AG08396 (cell line): Measurements from ENCODE around the gene ZNF232.
"Not testable (repeated sequence)": the region's sequence is repeated elsewhere in the genome, so short reads cannot be mapped to it uniquely, and the experiment has no call there.

Experiments
- DNase-seq: peaks from one replicate; pipeline ENCODE4 v3.0.0; 2012; ENCODE audit warnings: low spot score, mixed read lengths

ZNF232 gene

DNA sequence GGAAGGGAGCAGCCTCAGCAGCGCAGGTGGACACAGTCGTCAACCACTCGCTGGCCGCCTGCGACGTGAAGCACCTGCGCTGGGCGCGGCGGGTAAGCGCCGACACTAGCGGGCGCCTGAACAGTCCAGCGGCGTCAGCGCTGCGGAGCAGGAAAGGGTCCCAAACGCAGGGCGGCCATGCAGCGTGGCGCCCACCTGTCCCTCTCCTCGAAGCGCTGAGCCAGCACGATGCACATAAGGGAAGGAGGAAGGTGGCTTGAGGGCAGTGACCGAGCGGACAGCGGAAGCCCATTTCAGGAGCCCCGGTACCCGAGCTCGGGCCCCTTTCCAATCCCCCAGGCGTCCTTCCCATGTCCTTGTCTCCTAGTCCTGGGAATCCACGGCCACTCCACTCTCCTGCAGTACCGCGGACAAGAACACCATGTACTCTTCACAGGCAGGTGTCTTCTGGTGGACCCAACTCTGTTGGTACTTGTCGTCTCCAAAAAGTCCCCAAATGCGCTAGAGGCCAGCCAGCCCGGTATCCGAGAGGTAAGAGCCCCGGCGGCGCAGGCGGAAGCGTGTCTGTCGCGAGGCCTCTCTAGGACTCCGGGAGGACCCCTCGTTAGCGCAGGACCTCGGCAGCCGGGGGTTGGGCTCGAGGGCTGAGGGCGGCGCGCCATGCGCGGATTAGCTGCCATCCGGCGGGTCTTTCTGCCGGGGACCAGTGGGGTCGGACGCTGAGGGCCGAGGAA, 14.4 kb downstream of the ZNF232 start:
- DNase-seq, result no peak

DNA sequence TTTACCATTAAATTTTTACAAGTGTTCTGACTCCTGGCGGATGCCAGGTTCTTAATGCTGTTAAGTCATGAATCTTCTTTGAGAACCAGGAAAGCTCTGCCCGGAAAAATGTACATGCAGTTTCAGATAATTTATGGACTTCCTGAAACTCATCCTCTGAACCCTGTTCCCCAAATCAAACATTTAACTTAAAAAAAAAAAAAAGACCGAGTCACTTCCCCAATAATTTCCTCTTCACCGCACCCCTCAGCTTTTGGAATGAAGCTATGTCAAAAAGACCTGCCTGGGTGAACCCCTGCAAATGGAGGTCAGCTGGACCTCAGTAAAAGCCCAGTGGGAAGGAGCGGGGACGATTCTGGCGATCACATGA, 15.0 kb downstream of the ZNF232 start:
- no peak for DNase-seq

DNA sequence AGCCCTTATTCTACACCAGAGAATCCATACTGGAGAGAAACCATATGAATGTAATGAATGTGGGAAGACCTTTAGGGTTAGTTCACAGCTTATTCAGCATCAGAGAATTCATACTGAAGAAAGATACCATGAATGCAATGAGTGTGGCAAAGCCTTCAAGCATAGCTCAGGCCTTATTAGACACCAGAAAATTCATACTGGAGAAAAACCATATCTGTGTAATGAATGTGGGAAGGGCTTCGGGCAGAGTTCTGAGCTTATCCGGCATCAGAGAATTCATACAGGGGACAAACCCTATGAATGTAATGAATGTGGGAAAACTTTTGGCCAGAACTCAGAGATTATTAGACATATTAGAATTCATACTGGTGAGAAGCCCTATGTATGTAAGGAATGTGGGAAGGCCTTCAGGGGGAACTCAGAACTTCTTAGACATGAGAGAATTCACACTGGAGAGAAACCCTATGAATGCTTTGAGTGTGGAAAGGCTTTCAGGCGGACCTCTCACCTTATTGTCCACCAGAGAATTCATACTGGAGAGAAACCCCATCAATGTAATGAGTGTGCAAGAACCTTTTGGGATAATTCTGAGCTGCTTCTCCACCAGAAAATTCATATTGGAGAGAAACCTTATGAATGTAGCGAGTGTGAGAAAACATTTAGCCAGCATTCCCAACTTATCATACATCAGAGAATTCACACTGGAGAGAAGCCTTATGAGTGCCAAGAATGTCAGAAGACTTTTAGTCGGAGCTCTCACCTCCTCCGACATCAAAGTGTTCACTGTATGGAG, 19.3 kb downstream of the ZNF232 start:
- no peak for DNase-seq

DNA sequence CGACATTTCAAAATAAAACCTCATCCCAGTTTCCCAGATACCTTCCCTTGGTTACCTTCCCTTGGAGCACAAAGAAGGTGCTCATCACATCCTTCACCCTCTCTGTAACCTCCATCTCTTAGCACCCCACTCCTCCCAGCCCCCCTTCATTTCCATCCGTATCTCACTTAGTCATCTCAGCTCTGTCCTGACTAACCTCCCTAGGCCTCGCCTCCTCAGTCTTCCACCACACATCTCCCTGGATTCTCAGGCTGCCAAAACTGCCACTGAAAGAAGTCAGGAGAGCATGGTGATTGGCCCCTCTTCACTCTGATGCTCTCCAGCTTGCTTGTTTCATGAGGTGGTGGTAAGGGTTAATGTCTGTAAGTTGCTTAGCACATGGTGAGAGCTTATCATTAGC, 31.1 kb downstream of the ZNF232 start:
- no peak for DNase-seq

DNA sequence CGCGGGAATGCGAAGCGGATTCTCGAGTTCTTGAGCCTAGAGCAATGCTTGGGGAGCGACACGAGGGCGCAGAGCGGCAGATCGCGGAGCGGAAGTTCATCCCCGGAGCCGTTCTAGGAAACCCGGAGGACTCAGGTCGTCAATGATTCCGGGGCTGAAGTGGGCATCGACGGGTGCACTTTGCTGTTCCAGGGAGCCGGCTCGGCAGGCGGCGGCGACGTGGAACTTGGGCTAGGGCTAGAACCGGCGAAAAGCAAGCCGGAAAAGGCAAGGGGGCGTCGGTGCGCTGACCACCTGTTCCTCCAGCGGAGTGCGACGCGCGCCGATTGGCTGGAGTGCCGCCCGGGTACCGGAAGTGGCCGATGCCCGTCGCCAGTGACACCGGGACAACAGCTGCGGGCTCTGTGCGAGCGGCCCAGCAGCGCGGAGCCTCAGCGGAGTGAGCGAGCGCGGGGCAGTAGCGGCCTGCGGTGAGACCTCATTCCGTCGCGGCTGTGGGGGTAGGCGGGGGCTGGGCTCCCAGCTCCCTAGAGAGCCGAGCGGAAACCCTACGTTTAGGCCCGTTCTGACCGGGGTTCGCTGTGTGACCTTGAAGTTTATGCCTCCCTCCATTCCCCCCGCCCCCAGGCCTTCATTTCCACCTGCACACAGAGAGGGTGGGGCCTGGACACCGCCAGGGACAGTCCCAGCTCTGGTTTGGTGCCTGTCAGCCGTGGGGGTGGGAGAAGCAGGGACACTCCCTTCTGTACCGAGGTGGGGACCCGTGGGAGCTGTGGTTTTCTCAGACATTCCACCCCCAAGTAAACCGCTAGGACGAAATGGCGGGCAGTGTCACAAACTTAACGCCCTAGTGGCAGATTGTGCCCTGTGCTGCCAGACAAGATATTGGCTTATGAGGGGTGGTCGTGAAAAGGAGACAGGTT, 33.3 kb downstream of the ZNF232 start, which contains the start of gene ZFP3:
Gene ZFP3, plus strand, starts transcription at position 362 of the 923 bp plus-strand sequence. CDS start 13,038 bp downstream, outside the sequence.
- DNase-seq, result peak; percentile 91

DNA sequence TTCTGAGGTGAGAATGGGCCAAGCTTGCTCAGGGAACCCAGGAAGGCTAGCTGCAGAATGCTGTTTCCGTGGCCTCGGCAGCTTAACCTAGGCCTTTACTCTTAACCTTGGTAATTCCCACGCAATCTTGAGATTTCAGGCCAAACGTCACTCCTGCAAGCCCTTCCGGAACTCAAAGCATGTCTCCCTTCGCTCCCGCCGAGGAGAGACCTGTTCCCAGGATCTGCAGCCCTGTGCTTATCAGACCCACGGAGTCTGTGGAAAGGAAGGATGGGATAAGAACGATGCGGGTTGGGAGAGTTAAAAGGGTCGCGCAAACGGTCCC, 33.9 kb downstream of the ZNF232 start:
- DNase-seq, result no peak

DNA sequence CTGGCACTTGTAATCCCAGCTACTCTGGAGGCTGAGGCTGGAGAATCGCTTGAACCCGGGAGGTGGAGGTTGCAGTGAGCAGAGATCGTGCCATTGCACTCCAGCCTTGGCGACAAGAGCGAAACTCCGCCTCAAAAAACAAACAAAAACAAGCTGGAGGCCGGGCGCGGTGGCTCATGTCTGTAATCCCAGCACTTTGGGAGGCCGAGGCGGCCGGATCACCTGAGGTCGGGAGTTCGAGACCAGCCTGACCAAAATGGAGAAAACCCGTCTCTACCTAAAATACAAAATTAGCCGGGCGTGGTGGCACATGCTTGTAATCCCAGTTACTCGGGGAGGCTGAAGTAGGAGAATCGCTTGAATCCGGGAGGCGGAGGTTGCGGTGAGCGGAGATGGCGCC, 34.4 kb downstream of the ZNF232 start:
- not testable (repeated sequence) for DNase-seq

DNA sequence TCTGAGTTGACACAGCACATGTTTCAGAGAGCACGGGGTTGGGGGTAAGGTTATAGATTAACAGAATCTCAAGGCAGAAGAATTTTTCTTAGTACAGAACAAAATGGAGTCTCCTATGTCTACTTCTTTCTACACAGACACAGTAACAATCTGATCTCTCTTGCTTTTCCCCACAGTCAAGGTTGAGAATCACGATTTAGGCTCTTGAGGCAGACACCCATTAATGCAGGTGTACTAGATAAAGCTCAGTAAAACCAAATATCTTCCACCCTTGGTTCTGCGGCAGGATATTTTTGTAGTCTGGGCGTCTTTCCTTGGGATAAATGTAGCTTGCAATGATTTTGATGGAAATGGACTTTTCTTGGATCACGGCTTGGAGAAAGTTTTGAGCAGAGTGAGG, 36.2 kb downstream of the ZNF232 start:
- not testable (repeated sequence) for DNase-seq

DNA sequence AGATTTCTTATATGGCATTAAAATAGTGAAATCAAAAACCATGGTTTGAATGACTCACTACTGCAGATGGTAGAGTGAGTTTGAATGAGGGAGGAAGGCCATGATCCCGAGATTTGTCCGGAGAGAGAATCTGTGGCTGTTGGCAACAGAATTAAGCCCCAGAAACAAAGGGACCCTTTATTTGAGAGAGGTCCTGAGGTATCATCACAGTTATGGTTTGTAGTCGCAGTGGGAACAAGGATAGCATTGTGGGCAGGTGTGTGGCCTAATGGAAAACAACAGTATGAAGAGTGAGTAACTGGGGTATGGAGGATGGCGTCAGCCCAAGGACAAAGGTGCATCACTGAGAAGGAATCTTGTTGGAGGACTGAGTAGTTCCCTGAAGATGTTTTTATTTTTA, 42.0 kb downstream of the ZNF232 start:
- no peak for DNase-seq

DNA sequence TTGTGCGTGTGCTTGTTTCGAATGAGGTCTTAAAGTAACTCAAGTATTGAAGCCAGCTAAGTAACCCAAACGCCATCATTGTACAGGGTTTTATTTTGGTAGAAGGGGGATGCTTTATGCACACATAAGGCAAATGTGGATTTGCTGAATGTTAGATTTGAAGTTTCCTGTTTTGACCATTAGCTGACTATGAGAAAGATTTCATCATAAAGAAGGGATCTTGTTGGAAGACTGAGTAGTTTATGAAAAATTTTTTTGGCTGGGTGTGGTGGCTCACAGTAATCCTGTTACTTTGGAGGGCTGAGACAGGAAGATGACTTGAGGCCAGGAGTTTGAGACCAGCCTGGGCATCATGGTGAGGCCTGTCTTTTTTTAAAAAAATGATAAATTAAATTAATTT, 43.4 kb downstream of the ZNF232 start:
- no peak for DNase-seq

DNA sequence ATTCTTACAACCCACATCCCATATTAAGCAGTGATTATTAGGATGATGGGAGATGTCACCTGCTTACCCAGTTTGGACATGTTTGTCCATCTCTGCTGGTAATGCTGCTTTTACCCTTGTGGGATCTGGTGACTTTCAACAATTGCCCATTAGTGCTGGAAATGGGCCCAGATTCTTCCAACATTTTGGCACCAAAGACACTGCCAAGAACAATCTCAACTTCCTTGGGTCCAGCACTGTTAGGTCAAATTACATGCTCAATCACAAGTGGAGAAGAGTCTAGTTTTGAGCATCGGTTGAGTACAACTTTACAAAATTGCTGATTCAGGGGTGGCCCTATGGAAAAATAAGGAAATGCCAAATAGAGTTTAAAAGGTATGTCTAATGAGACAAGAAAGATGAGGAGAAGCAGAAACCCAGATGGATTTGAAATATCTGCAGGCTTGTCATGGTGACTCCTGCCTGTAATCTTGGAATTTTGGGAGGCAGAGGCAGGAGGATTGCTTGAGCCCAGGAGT, 46.4 kb downstream of the ZNF232 start:
- no peak for DNase-seq
